Measurements from ENCODE around the gene RPUSD2. TPM values are rescaled to one million over a fixed set of nuclear protein-coding genes. Genes with fewer than 3 reads are reported as not detected.

Gene RPUSD2, protein sequence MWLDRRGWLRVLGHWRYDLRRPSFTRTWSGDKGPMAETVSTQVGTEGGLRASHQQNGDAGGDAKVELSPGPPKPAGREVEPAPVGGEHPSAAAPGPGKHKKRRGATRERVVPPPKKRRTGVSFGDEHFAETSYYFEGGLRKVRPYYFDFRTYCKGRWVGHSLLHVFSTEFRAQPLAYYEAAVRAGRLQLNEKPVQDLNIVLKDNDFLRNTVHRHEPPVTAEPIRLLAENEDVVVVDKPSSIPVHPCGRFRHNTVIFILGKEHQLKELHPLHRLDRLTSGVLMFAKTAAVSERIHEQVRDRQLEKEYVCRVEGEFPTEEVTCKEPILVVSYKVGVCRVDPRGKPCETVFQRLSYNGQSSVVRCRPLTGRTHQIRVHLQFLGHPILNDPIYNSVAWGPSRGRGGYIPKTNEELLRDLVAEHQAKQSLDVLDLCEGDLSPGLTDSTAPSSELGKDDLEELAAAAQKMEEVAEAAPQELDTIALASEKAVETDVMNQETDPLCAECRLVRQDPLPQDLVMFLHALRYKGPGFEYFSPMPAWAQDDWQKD
- 12.0 and 13.8 TPM in 2 replicates for total RNA-seq

DNA sequence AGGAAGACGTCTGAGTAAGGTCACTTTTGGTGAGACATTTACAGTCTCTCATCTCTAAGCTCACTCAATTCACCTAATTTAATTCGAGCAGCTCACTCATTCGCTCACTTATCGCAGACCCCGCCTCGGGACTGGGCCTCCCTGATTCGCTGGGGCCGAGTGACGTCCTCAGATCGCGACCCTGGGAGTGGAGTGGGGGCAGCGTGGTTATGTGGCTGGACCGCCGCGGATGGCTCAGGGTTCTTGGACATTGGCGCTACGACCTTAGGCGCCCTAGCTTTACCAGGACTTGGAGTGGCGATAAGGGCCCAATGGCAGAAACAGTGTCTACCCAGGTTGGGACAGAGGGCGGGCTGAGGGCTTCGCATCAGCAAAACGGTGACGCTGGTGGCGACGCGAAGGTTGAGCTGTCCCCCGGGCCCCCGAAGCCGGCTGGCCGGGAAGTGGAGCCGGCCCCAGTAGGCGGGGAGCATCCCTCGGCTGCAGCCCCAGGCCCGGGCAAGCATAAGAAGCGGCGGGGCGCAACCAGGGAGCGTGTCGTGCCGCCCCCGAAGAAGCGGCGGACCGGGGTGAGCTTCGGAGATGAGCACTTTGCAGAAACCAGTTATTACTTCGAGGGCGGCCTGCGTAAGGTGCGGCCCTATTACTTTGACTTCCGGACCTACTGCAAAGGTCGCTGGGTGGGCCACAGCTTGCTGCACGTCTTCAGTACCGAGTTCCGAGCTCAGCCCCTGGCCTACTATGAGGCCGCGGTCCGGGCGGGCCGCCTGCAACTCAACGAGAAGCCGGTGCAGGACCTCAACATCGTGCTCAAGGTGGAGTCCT, at the start of gene RPUSD2:
RPUSD2 (plus strand) TSS at position 171 of the 825 bp plus-strand sequence; CDS start at position 210, 39 bp downstream.

DNA sequence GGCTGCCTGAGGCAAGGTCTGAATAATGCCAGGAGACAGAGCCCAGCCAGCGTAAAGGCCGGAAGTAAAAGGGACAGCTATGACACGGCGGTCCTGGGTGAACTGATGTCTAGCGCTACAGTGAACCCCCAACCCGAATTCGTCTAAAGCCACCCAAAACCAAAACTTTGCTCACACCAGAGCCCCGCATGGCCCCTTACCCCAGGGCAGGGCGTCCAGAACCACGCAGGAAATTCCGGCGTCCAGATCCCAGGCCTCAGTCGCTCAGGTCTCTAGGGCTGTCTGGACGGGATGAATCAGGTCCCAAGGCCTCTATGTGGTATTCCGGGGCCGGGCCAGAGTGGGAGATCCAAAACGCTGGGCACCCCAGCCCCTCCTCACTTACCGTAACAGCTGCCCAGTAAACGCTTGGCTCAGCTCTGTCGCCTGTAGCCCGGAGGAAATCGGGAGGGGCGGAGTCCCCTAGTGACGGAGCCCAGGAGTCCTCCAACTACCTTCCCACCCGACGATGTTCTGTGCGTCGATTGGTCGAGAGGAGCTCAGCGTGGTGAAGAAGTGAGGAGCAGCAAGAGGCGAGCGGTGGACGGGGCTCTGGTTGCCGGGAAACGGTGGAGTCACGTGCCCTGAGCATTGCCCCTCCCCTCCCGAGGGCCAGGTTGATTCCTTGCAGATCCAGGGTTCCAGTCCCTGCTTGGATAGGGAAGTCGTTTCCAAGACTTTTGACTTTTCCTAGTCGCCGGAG, 4.3 kb upstream of the RPUSD2 start, which contains the start of gene CCDC32:
CCDC32 (minus strand) TSS at position 452 of the 742 bp plus-strand sequence. CDS start 2,027 bp downstream, outside the sequence.

GRCh38 chr15:40593588-40594428, 24.7 kb downstream of the RPUSD2 start, which contains the start of gene KNL1:
TSS of gene KNL1 (plus strand) at chr15:40594249. CDS start at chr15:40602932, 8,683 bp downstream.

Other genes starting within 250 kb of the RPUSD2 start
- gene INAFM2, start 245.6 kb upstream of the RPUSD2 start, total RNA-seq, result 7.6 and 9.9 TPM in 2 replicates
- gene CCDC9B, start 228.4 kb upstream of the RPUSD2 start, total RNA-seq, result 10.8 and 36.9 TPM in 2 replicates
- not detected in 2 replicates for gene PHGR1, start 218.3 kb upstream of the RPUSD2 start, total RNA-seq
- under 0.01 and 0.38 TPM in 2 replicates for gene DISP2, start 211.1 kb upstream of the RPUSD2 start, total RNA-seq
- 29.6 and 41.0 TPM in 2 replicates for gene KNSTRN, start 186.6 kb upstream of the RPUSD2 start, total RNA-seq
- 23.2 and 57.6 TPM in 2 replicates for gene IVD, start 163.5 kb upstream of the RPUSD2 start, total RNA-seq
- gene BAHD1, start 128.3 kb upstream of the RPUSD2 start, total RNA-seq, result 6.3 and 12.5 TPM in 2 replicates
- gene CHST14, start 98.3 kb upstream of the RPUSD2 start, total RNA-seq, result 6.0 and 12.2 TPM in 2 replicates
- gene CCDC32, start 4.3 kb upstream of the RPUSD2 start, total RNA-seq, result 10.8 and 13.2 TPM in 2 replicates
- 13.5 and 16.5 TPM in 2 replicates for gene KNL1, start 24.9 kb downstream of the RPUSD2 start, total RNA-seq
- gene RAD51, start 125.9 kb downstream of the RPUSD2 start, total RNA-seq, result 9.6 and 9.9 TPM in 2 replicates
- 24.1 and 36.4 TPM in 2 replicates for gene RMDN3, start 186.0 kb downstream of the RPUSD2 start, total RNA-seq
- gene GCHFR, start 194.8 kb downstream of the RPUSD2 start, total RNA-seq, result 22.2 and 30.2 TPM in 2 replicates
- 1.1 and 1.6 TPM in 2 replicates for gene C15orf62, start 200.7 kb downstream of the RPUSD2 start, total RNA-seq
- gene ZFYVE19, start 237.8 kb downstream of the RPUSD2 start, total RNA-seq, result 28.7 and 34.0 TPM in 2 replicates
- gene DNAJC17, start 238.2 kb downstream of the RPUSD2 start, total RNA-seq, result 21.2 and 37.4 TPM in 2 replicates

All from bladder microvascular endothelial cell (primary cell).